Measurements from ENCODE around the gene AKAP8L. TPM values are rescaled to one million over a fixed set of nuclear protein-coding genes. Genes with fewer than 3 reads are reported as not detected.
A peak's percentile ranks its signal among the peaks of the same experiment; 100 is the strongest.

The AKAP8L gene
- total RNA-seq, 1 donor from 2014 or later = 163 TPM

GRCh38 chr19:15374796-15375440 lies 43.9 kb downstream of the AKAP8L start:
- Mint-ChIP-seq H3K27me3 (ENCODE audit: low read depth) (peaks cover 5% of the 10 kb centered on the region), H3K36me3 (ENCODE audit: low read depth) (peaks cover 4% of the 10 kb centered on the region), H3K4me3 (peak overlapping the region; percentile 56), H3K9me3 (no peaks in the 10 kb centered on the region), H3K4me1 (peaks cover 23% of the 10 kb centered on the region), H3K27ac (ENCODE audit: unreplicated experiment) (no peak overlapping the region)
- DNase-seq (ENCODE audit: low read depth, low spot score) = no peak
- TF ChIP-seq CTCF (conservative IDR thresholded peaks at IDR 0.05) = no peak

GRCh38 chr19:15374105-15374651 lies 44.6 kb downstream of the AKAP8L start:
- Mint-ChIP-seq H3K27me3 (ENCODE audit: low read depth) (peaks cover 3% of the 10 kb centered on the region), H3K4me3 (peak overlapping the region; percentile 61), H3K36me3 (ENCODE audit: low read depth) (peaks cover 2% of the 10 kb centered on the region), H3K4me1 (peaks cover 19% of the 10 kb centered on the region), H3K9me3 (no peaks in the 10 kb centered on the region), H3K27ac (ENCODE audit: unreplicated experiment) (no peak overlapping the region)
- TF ChIP-seq CTCF (conservative IDR thresholded peaks at IDR 0.05) = no peak
- DNase-seq (ENCODE audit: low read depth, low spot score) = no peak

- no peak overlapping the region for H3K27ac Mint-ChIP-seq (ENCODE audit: unreplicated experiment)
- peaks cover 19% of the 10 kb centered on the region for H3K4me1 Mint-ChIP-seq
- H3K4me3 Mint-ChIP-seq = peak overlapping the region; percentile 54
- peaks cover 2% of the 10 kb centered on the region for H3K36me3 Mint-ChIP-seq (ENCODE audit: low read depth)
- no peaks in the 10 kb centered on the region for H3K9me3 Mint-ChIP-seq
- TF ChIP-seq CTCF (conservative IDR thresholded peaks at IDR 0.05) = no peak
- peaks cover 3% of the 10 kb centered on the region for H3K27me3 Mint-ChIP-seq (ENCODE audit: low read depth)
- DNase-seq (ENCODE audit: low read depth, low spot score) = no peak
Measured at GRCh38 chr19:15373644-15374043, 45.1 kb downstream of the AKAP8L start.

GRCh38 chr19:15372891-15373301 lies 45.9 kb downstream of the AKAP8L start:
- Mint-ChIP-seq H3K4me1 (peaks cover 12% of the 10 kb centered on the region), H3K27ac (ENCODE audit: unreplicated experiment) (no peak overlapping the region), H3K4me3 (no peak overlapping the region), H3K36me3 (ENCODE audit: low read depth) (peaks cover 2% of the 10 kb centered on the region), H3K9me3 (no peaks in the 10 kb centered on the region), H3K27me3 (ENCODE audit: low read depth) (no peaks in the 10 kb centered on the region)
- no peak for TF ChIP-seq CTCF (conservative IDR thresholded peaks at IDR 0.05)
- DNase-seq (ENCODE audit: low read depth, low spot score) = no peak

- H3K9me3 Mint-ChIP-seq = no peaks in the 10 kb centered on the region
- peaks cover 2% of the 10 kb centered on the region for H3K36me3 Mint-ChIP-seq (ENCODE audit: low read depth)
- H3K4me3 Mint-ChIP-seq = no peak overlapping the region
- no peak overlapping the region for H3K27ac Mint-ChIP-seq (ENCODE audit: unreplicated experiment)
- no peak for DNase-seq (ENCODE audit: low read depth, low spot score)
- peaks cover 8% of the 10 kb centered on the region for H3K4me1 Mint-ChIP-seq
- TF ChIP-seq CTCF (conservative IDR thresholded peaks at IDR 0.05) = no peak
- H3K27me3 Mint-ChIP-seq (ENCODE audit: low read depth) = no peaks in the 10 kb centered on the region
Measured at GRCh38 chr19:15372470-15372869, 46.3 kb downstream of the AKAP8L start.
